ENCODE measurements around the gene CSTPP1. TPM values are rescaled to one million over a fixed set of nuclear protein-coding genes. Genes with fewer than 3 reads are reported as not detected.
A peak's percentile ranks its signal among the peaks of the same experiment; 100 is the strongest.
"Not testable (repeated sequence)": the region's sequence is repeated elsewhere in the genome, so short reads cannot be mapped to it uniquely, and the experiment has no call there.

CSTPP1 gene
- total and polyA plus RNA-seq, 2 donors (not counting 1 experiment from before 2014, with no cell fraction given): 11.5 to 29.0 TPM

GRCh38 chr11:46918788-46919513 lies 17.6 kb upstream of the CSTPP1 start:
- 18% methylated on average over 16 of the region's 17 CpGs for WGBS (ENCODE audit: insufficient coverage)
- peaks cover 30% of the 10 kb centered on the region for H3K4me1 Mint-ChIP-seq
- H3K4me3 Mint-ChIP-seq: peak overlapping the region; percentile 85
- POLR2A ChIA-PET: no interaction called here
- H3K4me3 ChIP-seq (ENCODE audit: control extremely low read depth in 1 of 5, extremely low read depth in 1 of 5, insufficient read depth in 1 of 5, low read depth in 2 of 5, low read length in 4 of 5): peak overlapping the region in 3 of 5 experiments; percentile 29 to 54 (median 54)
- peak overlapping the region; percentile 95 for H3K4me2 ChIP-seq (replicated peaks; ENCODE audit: low read depth, low read length, poor library complexity, severe bottlenecking)
- ATAC-seq (ENCODE audit: low read depth) (no peak), DNase-seq (no peak)
- no peaks in the 10 kb centered on the region for H4K20me1 ChIP-seq (ENCODE audit: control insufficient read depth, insufficient read depth, low read length, poor library complexity, severe bottlenecking)
- peak overlapping the region; percentile 64 for H2AFZ ChIP-seq (ENCODE audit: insufficient read depth, low read depth, low read length, poor library complexity, severe bottlenecking)
- no peak overlapping the region for H3K27ac ChIP-seq (ENCODE audit: low read length in 2 of 2)
- H3K27me3 Mint-ChIP-seq: peaks cover 42% of the 10 kb centered on the region
- H3K36me3 ChIP-seq (replicated peaks in 1 of 2; ENCODE audit: control extremely low read depth in 1 of 2, control insufficient read depth in 1 of 2, extremely low read depth in 1 of 2, insufficient read depth in 2 of 2, low read length in 1 of 2): no peaks in the 10 kb centered on the region
- H3K27me3 ChIP-seq (replicated peaks in 1 of 4; ENCODE audit: control extremely low read depth in 1 of 4, control insufficient read depth in 3 of 4, insufficient read depth in 4 of 4, low read length in 3 of 4): peaks cover 0 to 48% (median 33%) of the 10 kb centered on the region in 4 experiments
- peaks cover 0 to 8% (median 0%) of the 10 kb centered on the region in 3 donors for H3K9me3 ChIP-seq (ENCODE audit: control extremely low read depth in 1 of 3, control insufficient read depth in 2 of 3, insufficient read depth in 1 of 3, low read length in 2 of 3)
- H3K9ac ChIP-seq (ENCODE audit: low read length): peak overlapping the region; percentile 56
- H3K79me2 ChIP-seq (ENCODE audit: control insufficient read depth, insufficient read depth, low read length): no peaks in the 10 kb centered on the region
- H3K9me3 Mint-ChIP-seq (ENCODE audit: insufficient read depth): no peaks in the 10 kb centered on the region
- peaks cover 28 to 31% of the 10 kb centered on the region in 2 donors for H3K4me1 ChIP-seq (ENCODE audit: control insufficient read depth in 2 of 2, insufficient read depth in 2 of 2, low read length in 2 of 2)
- peak; percentile 19 for TF ChIP-seq EZH2 (IDR thresholded peaks at IDR 0.05; ENCODE audit: borderline replicate concordance, insufficient read depth, low read depth, low read length, poor library complexity, severe bottlenecking)
- TF ChIP-seq, protein P1, sequence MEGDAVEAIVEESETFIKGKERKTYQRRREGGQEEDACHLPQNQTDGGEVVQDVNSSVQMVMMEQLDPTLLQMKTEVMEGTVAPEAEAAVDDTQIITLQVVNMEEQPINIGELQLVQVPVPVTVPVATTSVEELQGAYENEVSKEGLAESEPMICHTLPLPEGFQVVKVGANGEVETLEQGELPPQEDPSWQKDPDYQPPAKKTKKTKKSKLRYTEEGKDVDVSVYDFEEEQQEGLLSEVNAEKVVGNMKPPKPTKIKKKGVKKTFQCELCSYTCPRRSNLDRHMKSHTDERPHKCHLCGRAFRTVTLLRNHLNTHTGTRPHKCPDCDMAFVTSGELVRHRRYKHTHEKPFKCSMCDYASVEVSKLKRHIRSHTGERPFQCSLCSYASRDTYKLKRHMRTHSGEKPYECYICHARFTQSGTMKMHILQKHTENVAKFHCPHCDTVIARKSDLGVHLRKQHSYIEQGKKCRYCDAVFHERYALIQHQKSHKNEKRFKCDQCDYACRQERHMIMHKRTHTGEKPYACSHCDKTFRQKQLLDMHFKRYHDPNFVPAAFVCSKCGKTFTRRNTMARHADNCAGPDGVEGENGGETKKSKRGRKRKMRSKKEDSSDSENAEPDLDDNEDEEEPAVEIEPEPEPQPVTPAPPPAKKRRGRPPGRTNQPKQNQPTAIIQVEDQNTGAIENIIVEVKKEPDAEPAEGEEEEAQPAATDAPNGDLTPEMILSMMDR (IDR thresholded peaks at IDR 0.05): no peak
- CTCF ChIA-PET: no interaction called here
- H3K27ac Mint-ChIP-seq: peak overlapping the region; percentile 22
- intact Hi-C loops (cut with micrococcal nuclease): loop anchor here (1.0 to 5.0 kb wide), 2 partner anchors 17 to 72 kb away; partner anchors contain the start of genes CKAP5 and CSTPP1

- peaks cover 0 to 8% (median 0%) of the 10 kb centered on the region in 3 donors for H3K9me3 ChIP-seq (ENCODE audit: control extremely low read depth in 1 of 3, control insufficient read depth in 2 of 3, insufficient read depth in 1 of 3, low read length in 2 of 3)
- DNase-seq (no peak), ATAC-seq (ENCODE audit: low read depth) (no peak)
- H3K36me3 ChIP-seq (replicated peaks in 1 of 2; ENCODE audit: control extremely low read depth in 1 of 2, control insufficient read depth in 1 of 2, extremely low read depth in 1 of 2, insufficient read depth in 2 of 2, low read length in 1 of 2): no peaks in the 10 kb centered on the region
- H4K20me1 ChIP-seq (ENCODE audit: control insufficient read depth, insufficient read depth, low read length, poor library complexity, severe bottlenecking): no peaks in the 10 kb centered on the region
- intact Hi-C loops (cut with micrococcal nuclease): no loop called here
- ChIA-PET CTCF (no interaction called here), POLR2A (no interaction called here)
- H3K4me2 ChIP-seq (replicated peaks; ENCODE audit: low read depth, low read length, poor library complexity, severe bottlenecking): no peak overlapping the region
- no peak overlapping the region for H3K4me3 Mint-ChIP-seq
- no peak overlapping the region for H3K9ac ChIP-seq (ENCODE audit: low read length)
- peaks cover 0 to 35% (median 28%) of the 10 kb centered on the region in 4 experiments for H3K27me3 ChIP-seq (replicated peaks in 1 of 4; ENCODE audit: control extremely low read depth in 1 of 4, control insufficient read depth in 3 of 4, insufficient read depth in 4 of 4, low read length in 3 of 4)
- TF ChIP-seq, protein P1 (IDR thresholded peaks at IDR 0.05): no peak
- TF ChIP-seq EZH2 (IDR thresholded peaks at IDR 0.05; ENCODE audit: borderline replicate concordance, insufficient read depth, low read depth, low read length, poor library complexity, severe bottlenecking): no peak
- H3K4me1 Mint-ChIP-seq: peaks cover 30% of the 10 kb centered on the region
- H3K27ac Mint-ChIP-seq: no peak overlapping the region
- H3K4me3 ChIP-seq (ENCODE audit: control extremely low read depth in 1 of 5, extremely low read depth in 1 of 5, insufficient read depth in 1 of 5, low read depth in 2 of 5, low read length in 4 of 5): no peak overlapping the region
- 88% methylated on average over 4 of the region's 4 CpGs for WGBS (ENCODE audit: insufficient coverage)
- H2AFZ ChIP-seq (ENCODE audit: insufficient read depth, low read depth, low read length, poor library complexity, severe bottlenecking): no peak overlapping the region
- H3K79me2 ChIP-seq (ENCODE audit: control insufficient read depth, insufficient read depth, low read length): no peaks in the 10 kb centered on the region
- H3K27me3 Mint-ChIP-seq: peaks cover 27% of the 10 kb centered on the region
- H3K9me3 Mint-ChIP-seq (ENCODE audit: insufficient read depth): no peaks in the 10 kb centered on the region
- no peak overlapping the region for H3K27ac ChIP-seq (ENCODE audit: low read length in 2 of 2)
- H3K4me1 ChIP-seq (ENCODE audit: control insufficient read depth in 2 of 2, insufficient read depth in 2 of 2, low read length in 2 of 2): peaks cover 28 to 31% of the 10 kb centered on the region in 2 donors
Measured at GRCh38 chr11:46920755-46921154, 15.8 kb upstream of the CSTPP1 start.

- H3K27ac ChIP-seq (ENCODE audit: low read length in 2 of 2); CTCF ChIA-PET; H4K20me1 ChIP-seq (ENCODE audit: control insufficient read depth, insufficient read depth, low read length, poor library complexity, severe bottlenecking); H3K4me1 Mint-ChIP-seq; H3K9me3 ChIP-seq (ENCODE audit: control extremely low read depth in 1 of 3, control insufficient read depth in 2 of 3, insufficient read depth in 1 of 3, low read length in 2 of 3); H3K4me2 ChIP-seq (replicated peaks; ENCODE audit: low read depth, low read length, poor library complexity, severe bottlenecking); H3K27ac Mint-ChIP-seq; H3K27me3 ChIP-seq (replicated peaks in 1 of 4; ENCODE audit: control extremely low read depth in 1 of 4, control insufficient read depth in 3 of 4, insufficient read depth in 4 of 4, low read length in 3 of 4); intact Hi-C loops (cut with micrococcal nuclease); ATAC-seq (ENCODE audit: low read depth); H3K79me2 ChIP-seq (ENCODE audit: control insufficient read depth, insufficient read depth, low read length); H2AFZ ChIP-seq (ENCODE audit: insufficient read depth, low read depth, low read length, poor library complexity, severe bottlenecking); H3K9me3 Mint-ChIP-seq (ENCODE audit: insufficient read depth); POLR2A ChIA-PET; H3K4me3 ChIP-seq (ENCODE audit: control extremely low read depth in 1 of 5, extremely low read depth in 1 of 5, insufficient read depth in 1 of 5, low read depth in 2 of 5, low read length in 4 of 5); H3K4me3 Mint-ChIP-seq; H3K9ac ChIP-seq (ENCODE audit: low read length); H3K4me1 ChIP-seq (ENCODE audit: control insufficient read depth in 2 of 2, insufficient read depth in 2 of 2, low read length in 2 of 2); DNase-seq; H3K36me3 ChIP-seq (replicated peaks in 1 of 2; ENCODE audit: control extremely low read depth in 1 of 2, control insufficient read depth in 1 of 2, extremely low read depth in 1 of 2, insufficient read depth in 2 of 2, low read length in 1 of 2): not testable (repeated sequence)
- H3K27me3 Mint-ChIP-seq: peaks cover 38% of the 10 kb centered on the region
- WGBS (ENCODE audit: insufficient coverage): 80% methylated on average over 4 of the region's 4 CpGs
Measured at GRCh38 chr11:46927928-46928327, 8.6 kb upstream of the CSTPP1 start.
